HG03460 (cell line): ENCODE results near the gene SDE2.

ENCODE experiments used
- ATAC-seq: cut with Tn5 transposase; IDR thresholded peaks from one replicate; pipeline ENCODE4 v1.9.1; 2021; ENCODE audit not compliant: unreplicated experiment

SDE2 gene

GRCh38 chr1:225999227-225999911, at the start of gene SDE2:
SDE2 (minus strand) TSS chr1:225999343; CDS start chr1:225999312, 31 bp downstream.
- ATAC-seq: peak; percentile 76

DNA sequence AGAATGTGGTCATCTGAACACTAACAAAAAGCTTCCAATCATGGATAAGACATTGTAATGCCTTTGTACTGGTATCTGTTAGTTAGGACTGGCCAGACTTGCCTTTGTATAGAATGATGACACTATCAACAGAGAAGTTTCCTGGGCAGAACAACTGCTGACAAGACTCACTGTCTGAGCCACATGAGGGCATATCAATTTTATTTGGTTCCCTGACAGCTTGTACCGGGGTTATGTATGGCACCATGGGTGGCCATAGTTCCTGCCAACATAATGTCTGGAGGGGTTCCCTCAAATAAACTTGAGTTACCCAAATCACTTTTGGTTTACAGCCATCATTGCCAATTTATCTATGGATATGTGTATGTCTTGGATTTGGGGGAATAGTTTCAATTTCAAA, 49.7 kb upstream of the SDE2 start:
- ATAC-seq: no peak

- no peak for ATAC-seq
Measured at GRCh38 chr1:226047495-226047894, 48.4 kb upstream of the SDE2 start.

- no peak for ATAC-seq
Measured at GRCh38 chr1:226046240-226046639, 47.1 kb upstream of the SDE2 start.

DNA sequence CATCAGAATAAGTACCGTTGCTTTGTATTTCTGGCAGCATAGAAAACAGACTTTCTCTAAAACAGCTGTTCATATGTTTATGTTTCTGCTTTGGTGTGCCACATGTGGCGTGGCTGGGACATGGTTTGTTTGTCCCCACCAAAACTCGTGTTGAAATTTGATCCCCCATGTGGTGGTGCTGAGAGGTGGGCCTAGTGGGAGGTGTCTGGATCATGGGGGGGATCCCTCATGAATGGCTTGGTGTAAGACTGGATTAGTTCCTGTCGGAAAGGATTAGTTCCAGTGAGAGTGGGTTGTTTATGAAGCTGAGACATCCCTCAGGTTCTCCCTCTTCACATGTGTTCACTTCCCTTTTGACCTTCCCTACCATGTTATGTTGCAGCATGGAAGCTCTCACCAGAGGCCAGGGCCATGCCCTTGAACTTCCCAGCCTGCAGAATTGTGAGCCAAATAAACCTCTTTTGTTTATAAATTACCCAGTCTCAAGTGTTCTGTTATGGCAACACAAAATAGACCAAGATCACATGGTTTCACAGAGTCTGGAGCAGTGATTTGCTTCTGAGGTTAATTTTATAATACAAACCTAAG, 45.5 kb upstream of the SDE2 start:
- no peak for ATAC-seq

GRCh38 chr1:226041419-226041818, 42.3 kb upstream of the SDE2 start:
- no peak for ATAC-seq

DNA sequence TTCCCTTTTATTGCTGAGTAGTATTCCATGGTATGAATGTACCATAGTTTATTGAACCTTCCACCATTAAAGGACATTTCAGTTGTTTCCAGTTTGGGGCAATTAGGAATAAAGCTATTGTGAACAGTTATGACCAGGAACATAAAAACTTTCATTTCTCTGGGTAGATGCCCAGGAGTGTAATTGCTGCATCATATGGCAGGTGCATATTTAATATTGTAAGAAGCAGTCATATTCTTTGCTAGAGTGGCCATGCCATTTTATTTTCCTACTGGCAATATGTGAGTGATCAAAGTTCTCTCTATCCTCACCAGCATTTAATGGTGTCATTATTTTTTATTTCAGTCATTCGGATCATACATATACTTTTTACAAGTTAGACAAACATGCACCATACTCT, 39.5 kb upstream of the SDE2 start:
- no peak for ATAC-seq

- ATAC-seq: no peak
Measured at GRCh38 chr1:226035915-226036314, 36.8 kb upstream of the SDE2 start.

- ATAC-seq: no peak
Measured at GRCh38 chr1:226034482-226034881, 35.3 kb upstream of the SDE2 start.

DNA sequence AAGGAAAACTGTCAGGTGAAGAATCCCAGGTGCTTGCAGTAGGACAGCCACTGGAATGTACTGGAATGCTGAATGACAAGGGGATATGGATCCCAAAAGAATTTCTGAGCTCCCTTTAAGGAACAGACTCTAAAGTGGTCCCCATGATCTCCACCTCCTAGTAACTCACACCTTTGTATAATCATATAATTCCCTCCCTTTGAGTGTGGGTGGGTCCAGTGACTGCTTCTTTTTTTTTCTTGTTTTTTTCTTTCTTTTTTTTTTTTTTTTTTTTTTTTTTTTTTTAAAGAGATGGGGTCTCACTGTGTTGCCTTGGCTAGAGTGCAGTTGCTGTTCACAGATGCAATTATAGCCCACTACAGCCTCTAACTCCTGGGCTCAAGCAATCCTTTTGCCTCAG, 34.8 kb upstream of the SDE2 start:
- no peak for ATAC-seq

DNA sequence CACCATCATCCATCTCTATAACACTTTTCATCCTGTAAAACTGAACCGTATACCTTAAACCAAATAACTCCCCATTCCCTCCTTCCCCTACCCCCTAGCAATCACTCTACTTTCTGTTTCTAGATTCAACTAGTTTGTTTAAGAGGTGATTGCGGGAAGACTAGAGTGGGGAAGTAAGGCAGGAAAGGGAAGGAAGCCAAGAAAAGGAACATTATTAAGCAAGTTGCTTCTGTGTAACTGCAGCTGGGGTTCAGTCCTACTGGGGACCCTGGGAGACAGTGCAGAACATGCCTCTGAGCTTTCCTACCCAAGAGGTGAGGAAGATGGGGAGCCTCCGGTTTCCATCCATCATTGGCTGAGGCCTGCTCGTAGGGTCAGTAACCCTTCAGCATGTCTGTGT, 34.4 kb upstream of the SDE2 start:
- no peak for ATAC-seq

DNA sequence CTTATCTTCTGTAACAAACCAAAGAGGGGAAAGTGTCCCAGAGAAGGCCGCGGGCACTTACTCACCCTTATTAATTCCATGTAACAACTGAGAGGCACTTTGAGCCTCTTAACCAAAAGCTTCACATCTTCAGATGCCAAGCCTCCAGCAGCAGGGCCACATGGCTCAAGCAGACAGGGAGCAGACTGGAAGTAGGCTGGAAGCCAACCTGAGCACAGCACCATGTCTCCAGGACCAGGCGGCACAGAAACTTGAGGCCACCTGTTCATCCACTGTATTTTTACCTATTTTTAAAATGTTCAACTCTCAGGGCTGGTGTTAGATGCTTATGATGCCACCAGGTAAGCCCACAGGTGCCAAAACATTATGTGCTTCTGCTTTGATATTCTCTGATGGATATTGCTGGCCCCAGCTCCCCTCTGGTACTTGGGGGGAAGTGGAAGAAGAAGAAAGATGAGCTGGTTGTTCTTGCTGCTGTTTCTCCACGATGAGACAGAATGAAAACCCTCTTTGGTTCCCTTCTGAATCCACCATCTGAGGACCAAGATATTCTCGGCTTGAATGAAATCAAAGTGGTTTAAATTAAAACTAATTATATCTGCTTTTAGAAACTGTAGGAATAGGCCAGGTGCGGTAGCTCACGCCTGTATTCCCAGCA, 30.6 kb upstream of the SDE2 start:
- ATAC-seq: no peak

- peak; percentile 89 for ATAC-seq
Measured at GRCh38 chr1:226029093-226029496, 30.0 kb upstream of the SDE2 start.

- ATAC-seq: no peak
Measured at GRCh38 chr1:226027538-226028217, 28.5 kb upstream of the SDE2 start.

GRCh38 chr1:226026833-226027232, 27.7 kb upstream of the SDE2 start:
- no peak for ATAC-seq

DNA sequence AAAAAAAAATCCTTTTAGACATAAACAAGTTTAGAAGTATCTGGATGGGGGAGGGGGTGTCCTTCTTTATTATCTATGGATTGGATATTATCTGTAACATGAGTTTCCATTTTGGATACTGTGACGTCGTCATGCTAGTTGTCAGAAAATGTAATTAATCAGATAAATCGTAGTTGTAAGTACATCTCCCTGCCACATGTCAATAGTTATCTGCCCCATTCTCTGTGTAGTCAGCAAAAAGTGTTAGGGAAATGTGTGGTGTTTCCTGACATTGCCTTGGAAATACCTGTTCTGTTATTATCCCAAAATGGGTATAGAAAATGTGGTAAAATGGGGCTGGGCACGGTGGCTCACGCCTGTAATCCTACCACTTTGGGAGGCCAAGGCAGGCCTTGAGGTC, 24.6 kb upstream of the SDE2 start:
- no peak for ATAC-seq

GRCh38 chr1:226021801-226022200, 22.7 kb upstream of the SDE2 start:
- no peak for ATAC-seq

DNA sequence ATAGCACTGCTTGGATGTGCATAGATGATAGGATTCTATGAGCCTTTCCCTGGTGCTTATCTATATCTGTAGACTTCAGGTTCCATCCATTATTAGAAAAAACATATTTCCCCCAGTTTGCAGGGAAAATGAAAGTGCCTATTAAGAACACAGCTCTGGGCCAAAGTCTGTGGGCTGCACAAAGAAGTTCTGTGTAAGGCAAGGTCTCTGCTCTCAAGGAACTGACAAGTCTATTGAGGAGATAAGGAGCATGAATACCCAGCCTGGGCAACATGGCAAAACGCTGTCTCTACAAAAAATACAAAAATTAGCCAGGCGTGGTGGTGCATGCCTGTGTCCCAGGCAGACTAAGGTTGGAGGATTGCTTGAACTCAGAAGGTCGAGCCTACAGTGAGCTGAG, 22.3 kb upstream of the SDE2 start:
- ATAC-seq: no peak

DNA sequence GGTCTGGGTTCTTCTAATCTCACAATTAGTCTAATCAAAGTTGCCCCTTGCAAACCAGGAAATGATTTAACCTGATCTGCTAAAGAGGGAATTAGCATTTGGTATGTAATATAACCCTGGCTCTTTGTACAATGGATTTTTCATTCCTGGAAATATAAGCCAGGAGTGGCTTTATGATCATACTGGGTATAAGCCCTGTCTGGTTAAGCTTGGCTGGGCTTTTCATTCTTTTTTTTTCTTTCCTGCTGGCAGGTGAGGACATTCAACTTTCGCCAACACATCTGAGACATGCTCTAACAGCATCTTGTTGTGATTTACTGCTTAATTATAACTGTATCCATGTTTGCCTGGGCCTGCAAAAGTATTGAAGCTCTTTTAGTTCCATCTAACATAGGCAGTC, 20.4 kb upstream of the SDE2 start:
- no peak for ATAC-seq

- no peak for ATAC-seq
Measured at GRCh38 chr1:226017070-226017469, 17.9 kb upstream of the SDE2 start.

DNA sequence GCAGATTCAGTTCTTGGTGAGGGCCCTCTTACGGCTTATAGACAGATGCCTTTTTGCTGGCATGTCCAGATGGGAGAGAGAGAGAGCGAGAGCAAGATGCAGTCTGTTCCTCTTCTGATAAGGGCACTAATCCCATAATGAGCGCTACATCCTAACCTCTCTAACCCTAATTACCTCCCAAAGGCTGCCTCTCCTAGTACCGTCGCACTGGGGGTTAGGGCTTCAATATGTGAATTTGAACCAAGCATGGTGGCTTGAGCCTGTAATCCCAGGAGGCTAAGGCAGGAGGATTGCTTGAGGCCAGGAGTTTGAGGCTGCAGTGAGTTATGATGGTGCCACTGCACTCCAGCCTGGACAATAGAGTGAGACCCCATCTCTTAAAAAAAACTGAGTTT, 10.5 kb upstream of the SDE2 start:
- no peak for ATAC-seq
